A549 (cell line): Measurements from ENCODE around the gene NR2F1. TPM values are rescaled to one million over a fixed set of nuclear protein-coding genes. Genes with fewer than 3 reads are reported as not detected.

Experiments
- ATAC-seq, 2 experiments: fragments of 200-7000 bp in 1 of 2; fragments of >200 bp in 1 of 2; cut with Nextera tagmentation in 1 of 2; cut with Tn5 transposase in 1 of 2; 3 replicates each; pipeline versions ENCODE4 v1.8.0 to v1.9.1; 2018 to 2020; ENCODE audit warnings: mild to moderate bottlenecking in 1 of 2, moderate library complexity in 1 of 2
- CTCF ChIA-PET: fragments of 300-600 bp; sonication (Branson Sonifier 250); formaldehyde crosslinking; extraction: SDS; loops from one replicate; lab custom pipeline; 2021; ENCODE audit warnings: antibody characterized with exemption, inconsistent platforms; lab: Yijun Ruan, JAX
- POLR2A ChIA-PET: fragments of 350-600 bp; formaldehyde crosslinking; extraction: SDS; loops from one replicate; lab custom pipeline; 2021; ENCODE audit warnings: antibody characterized with exemption, inconsistent platforms; lab: Yijun Ruan, JAX
- DNase-seq, 2 experiments: peaks; one replicate each; pipeline versions ENCODE4 v3.0.0 to v3.0.0-alpha.2; 2011 to 2016; ENCODE audit warnings: low read depth in 1 of 2, low spot score in 1 of 2
- FAIRE-seq: peaks from 2 replicates; lab custom pipeline; 2011; peaks lifted over from hg19 to GRCh38; lab: Jason Lieb, UNC
- H3K27ac ChIP-seq, 2 experiments: fragments of >200 bp; sonication (Bioruptor Twin); formaldehyde crosslinking; 3 replicates each; pipeline ENCODE4 v1.5.1; 2016 to 2017
- H3K4me1 ChIP-seq: fragments of >200 bp; sonication (Bioruptor Twin); formaldehyde crosslinking; 3 replicates; pipeline ENCODE4 v1.6.1; 2016
- H3K4me2 ChIP-seq: fragments of >200 bp; sonication (Bioruptor Twin); formaldehyde crosslinking; 3 replicates; pipeline ENCODE4 v1.6.1; 2016
- H3K4me3 ChIP-seq: fragments of >200 bp; sonication (Bioruptor Twin); formaldehyde crosslinking; 3 replicates; pipeline ENCODE4 v1.5.1; 2016
- H3K9me3 ChIP-seq: fragments of >200 bp; sonication (Bioruptor Twin); formaldehyde crosslinking; 3 replicates; pipeline ENCODE4 v1.6.1; 2016
- CBX8 ChIP-seq: fragments of 200-600 bp; sonication (generic); IDR thresholded peaks from 2 replicates; pipeline ENCODE4 v1.6.1; 2016
- CEBPB ChIP-seq, 2 experiments: fragments of >200 bp in 1 of 2; sonication (Bioruptor Twin) in 1 of 2; formaldehyde crosslinking in 1 of 2; IDR thresholded peaks; 2 replicates each; pipeline ENCODE4 v1.6.1; 2012 to 2016
- CHD4 ChIP-seq: fragments of 200-600 bp; sonication (generic); IDR thresholded peaks from 2 replicates; pipeline ENCODE4 v1.6.1; 2016; ENCODE audit warnings: antibody characterized with exemption, mild to moderate bottlenecking, borderline replicate concordance
- CTCF ChIP-seq: fragments of >200 bp; sonication (Bioruptor Twin); formaldehyde crosslinking; IDR thresholded peaks from 3 replicates; pipeline ENCODE4 v1.5.1; 2016
- EP300 ChIP-seq, 2 experiments: fragments of >200 bp; sonication (Bioruptor Twin); formaldehyde crosslinking; IDR thresholded peaks; 2 replicates in 1 of 2; 3 replicates in 1 of 2; pipeline ENCODE4 v1.6.1; 2016 to 2017
- ESRRA ChIP-seq: fragments of 150-350 bp; IDR thresholded peaks from 2 replicates; pipeline ENCODE4 v1.6.1; 2014; ENCODE audit warnings: mild to moderate bottlenecking, low read length, borderline replicate concordance
- GATA3 ChIP-seq: IDR thresholded peaks from 2 replicates; pipeline ENCODE4 v1.6.1; 2012; ENCODE audit warnings: borderline replicate concordance
- HDAC2 ChIP-seq: fragments of 200-600 bp; sonication (generic); IDR thresholded peaks from 2 replicates; pipeline ENCODE4 v1.6.1; 2016
- HES2 ChIP-seq: fragments of >200 bp; sonication (Bioruptor Twin); formaldehyde crosslinking; IDR thresholded peaks from 2 replicates; pipeline ENCODE4 v1.6.1; 2016
- HOXA7 ChIP-seq: fragments of 250-450 bp; sonication (Bioruptor Pico); IDR thresholded peaks from 2 replicates; pipeline ENCODE4 v1.5.0; 2020; ENCODE audit warnings: mild to moderate bottlenecking, moderate library complexity
- HOXB13 ChIP-seq: fragments of 250-450 bp; sonication (Bioruptor Pico); IDR thresholded peaks from 2 replicates; pipeline ENCODE4 v1.5.0; 2020; ENCODE audit warnings: low read depth, mild to moderate bottlenecking, moderate library complexity
- JUN ChIP-seq, 2 experiments: fragments of >200 bp; sonication (Bioruptor Twin); formaldehyde crosslinking; IDR thresholded peaks; 2 replicates in 1 of 2; 3 replicates in 1 of 2; pipeline ENCODE4 v1.6.1; 2016 to 2017
- MAZ ChIP-seq: fragments of 150-350 bp; IDR thresholded peaks from 2 replicates; pipeline ENCODE4 v1.6.1; 2014; ENCODE audit warnings: antibody characterized with exemption, low read depth, low read length, borderline replicate concordance
- PHF8 ChIP-seq: fragments of 200-600 bp; sonication (generic); IDR thresholded peaks from 2 replicates; pipeline ENCODE4 v1.6.1; 2016; ENCODE audit warnings: low read depth, mild to moderate bottlenecking, antibody characterized with exemption, moderate library complexity, borderline replicate concordance
- POLR2AphosphoS2 ChIP-seq: conservative IDR thresholded peaks from 2 replicates; pipeline ENCODE4 v1.6.1; 2012; ENCODE audit warnings: low read length, improper control_type of control experiment, inconsistent platforms
- RARB ChIP-seq: fragments of 250-450 bp; sonication (Bioruptor Pico); IDR thresholded peaks from 2 replicates; pipeline ENCODE4 v1.8.0; 2021; ENCODE audit warnings: mild to moderate bottlenecking, moderate library complexity
- RNF2 ChIP-seq: fragments of 200-600 bp; sonication (generic); IDR thresholded peaks from 2 replicates; pipeline ENCODE4 v1.6.1; 2016; ENCODE audit warnings: low read depth, mild to moderate bottlenecking, antibody characterized with exemption, moderate library complexity, borderline replicate concordance
- TP53 ChIP-seq: fragments of 250-450 bp; sonication (Bioruptor Pico); IDR thresholded peaks from 2 replicates; pipeline ENCODE4 v1.5.0; 2021; ENCODE audit warnings: mild to moderate bottlenecking, moderate library complexity
- USF2 ChIP-seq: fragments of 450-650 bp; IDR thresholded peaks from 2 replicates; pipeline ENCODE4 v1.6.1; 2014; ENCODE audit warnings: antibody characterized with exemption
- WGBS: methylation state at CpG from one replicate; pipeline ENCODE4 v1.1.6; 2017; ENCODE audit errors: missing lambda C conversion rate; 5-methylcytosine and 5-hydroxymethylcytosine counted together
- polyA plus RNA-seq, 4 experiments: library from polyadenylated mRNA; depleted of rRNA in 3 of 4; stranded (reverse); fragments of >200 nt; fragmentation: RNase III in 1 of 4; extraction: RNeasy Plus Mini Kit Qiagen cat#74134 plus additional on column Dnase treatment in 1 of 4; gene quantifications; 2 replicates in 3 of 4; 3 replicates in 1 of 4; pipeline ENCODE4 v1.2.3, GENCODE V29; 2011 to 2017
- TF ChIP-seq, protein P1 (sequence below): fragments of 150-350 bp; IDR thresholded peaks from 2 replicates; pipeline ENCODE4 v1.6.1; 2014; ENCODE audit warnings: low read depth, mild to moderate bottlenecking, low read length

NR2F1 gene
- polyA plus RNA-seq, 2 of the 4 experiments (the other 2 are of a cell fraction) = 5.0 to 5.2 TPM

GRCh38 chr5:93571114-93571949 lies 11.7 kb upstream of the NR2F1 start:
- 93% methylated on average over 32 of the region's 32 CpGs for WGBS

DNA sequence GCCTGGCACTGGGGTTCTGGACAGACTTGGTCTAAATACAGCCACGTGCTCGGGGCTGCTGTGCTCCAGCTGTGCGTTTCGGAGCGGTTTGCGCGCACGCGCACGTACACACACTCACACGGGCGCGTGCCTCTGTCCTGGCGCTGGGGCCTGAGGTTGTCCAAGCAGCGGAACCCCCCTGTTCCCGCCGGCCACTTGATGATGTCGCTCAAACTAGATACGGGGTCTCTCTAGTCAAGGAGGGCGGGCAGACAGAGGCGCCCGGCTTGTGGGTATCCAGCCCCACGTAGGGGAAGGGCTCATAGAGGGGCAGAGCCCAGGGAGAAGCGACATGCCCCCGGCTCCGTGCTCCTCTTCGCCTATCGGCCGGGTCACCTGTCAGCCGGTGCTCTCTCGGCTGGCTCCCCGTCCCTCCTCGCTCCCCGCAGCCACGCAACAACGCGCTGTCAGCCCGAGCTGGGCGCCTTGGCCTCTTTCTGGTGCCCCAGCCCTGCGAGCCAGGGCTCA lies 10.9 kb upstream of the NR2F1 start:
- CTCF ChIA-PET = no interaction called here

More at GRCh38 chr5:93571114-93571949, 11.7 kb upstream of the NR2F1 start:
- H3K27ac ChIP-seq = no peak overlapping the region
- no peak overlapping the region for H3K4me3 ChIP-seq
- no peak for TF ChIP-seq RARB (CRISPR knock-in tag)
- TF ChIP-seq ESRRA = no peak
- TF ChIP-seq HES2 = no peak
- TF ChIP-seq GATA3 = no peak
- no peak for TF ChIP-seq CEBPB (IDR thresholded peaks at IDR 0.05)
- no peak for TF ChIP-seq PHF8
- no peak for TF ChIP-seq HOXB13 (CRISPR knock-in tag)
- no peak for TF ChIP-seq USF2
- TF ChIP-seq, protein P1, sequence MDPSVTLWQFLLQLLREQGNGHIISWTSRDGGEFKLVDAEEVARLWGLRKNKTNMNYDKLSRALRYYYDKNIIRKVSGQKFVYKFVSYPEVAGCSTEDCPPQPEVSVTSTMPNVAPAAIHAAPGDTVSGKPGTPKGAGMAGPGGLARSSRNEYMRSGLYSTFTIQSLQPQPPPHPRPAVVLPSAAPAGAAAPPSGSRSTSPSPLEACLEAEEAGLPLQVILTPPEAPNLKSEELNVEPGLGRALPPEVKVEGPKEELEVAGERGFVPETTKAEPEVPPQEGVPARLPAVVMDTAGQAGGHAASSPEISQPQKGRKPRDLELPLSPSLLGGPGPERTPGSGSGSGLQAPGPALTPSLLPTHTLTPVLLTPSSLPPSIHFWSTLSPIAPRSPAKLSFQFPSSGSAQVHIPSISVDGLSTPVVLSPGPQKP = no peak
- TF ChIP-seq CHD4 = no peak
- TF ChIP-seq, all 56 proteins: peak for 0
- no peak for DNase-seq
- FAIRE-seq = no peak
- H3K4me1 ChIP-seq = no peaks in the 10 kb centered on the region
- POLR2A ChIA-PET = interaction anchor here (0.6 kb wide), 1 partner anchor 9 kb away, joined by 7 read pairs; no protein-coding TSS in a partner anchor
- CTCF ChIA-PET = no interaction called here
- H3K9me3 ChIP-seq = no peaks in the 10 kb centered on the region
- no peak overlapping the region for H3K4me2 ChIP-seq
- ATAC-seq = no peak

More for the DNA sequence above, 10.9 kb upstream of the NR2F1 start:
- Histone ChIP-seq H3K27ac (no peak overlapping the region), H3K9me3 (no peaks in the 10 kb centered on the region), H3K4me3 (no peak overlapping the region), H3K4me2 (no peak overlapping the region), H3K4me1 (no peaks in the 10 kb centered on the region)
- 91% methylated on average over 40 of the region's 40 CpGs for WGBS
- POLR2A ChIA-PET = interaction anchor here (0.6 kb wide), 1 partner anchor 10 kb away, joined by 7 read pairs; no protein-coding TSS in a partner anchor
- TF ChIP-seq CTCF (no peak), CBX8 (no peak), RNF2 (no peak), HOXA7 (CRISPR knock-in tag) (no peak), HDAC2 (no peak), EP300 (IDR thresholded peaks at IDR 0.05) (no peak), POLR2AphosphoS2 (no peak), MAZ (no peak), JUN (IDR thresholded peaks at IDR 0.05) (no peak), TP53 (CRISPR knock-in tag) (no peak)
- FAIRE-seq = no peak
- ATAC-seq = no peak
- DNase-seq = no peak
